HFFc6 (cell line): Measurements from ENCODE around the gene INTS6L. TPM values are rescaled to one million over a fixed set of nuclear protein-coding genes. Genes with fewer than 3 reads are reported as not detected.

Source experiments
- DNase-seq: peaks from one replicate; pipeline ENCODE4 v3.0.0-alpha.2; 2018
- H3K27ac Mint-ChIP-seq: 2 replicates; pipeline ENCODE4 v1.8.0; 2020; ENCODE audit warnings: mild to moderate bottlenecking, mixed read lengths
- H3K27me3 Mint-ChIP-seq: 2 replicates; pipeline ENCODE4 v1.8.0; 2021; ENCODE audit warnings: mild to moderate bottlenecking, moderate library complexity, mixed read lengths; ENCODE audit not compliant: insufficient read depth
- H3K36me3 Mint-ChIP-seq: 2 replicates; pipeline ENCODE4 v1.8.0; 2021; ENCODE audit warnings: low read depth, mixed read lengths
- H3K4me1 Mint-ChIP-seq: 2 replicates; pipeline ENCODE4 v1.8.0; 2020; ENCODE audit warnings: low read depth, mixed read lengths
- H3K4me3 Mint-ChIP-seq: 2 replicates; pipeline ENCODE4 v1.8.0; 2020; ENCODE audit warnings: mild to moderate bottlenecking, moderate library complexity, mixed read lengths
- H3K9me3 Mint-ChIP-seq: 2 replicates; pipeline ENCODE4 v1.8.0; 2020; ENCODE audit warnings: mild to moderate bottlenecking, mixed read lengths
- CTCF ChIP-seq: fragments of 200-600 bp; sonication (generic); IDR thresholded peaks from 2 replicates; pipeline ENCODE4 v1.5.0; 2021; ENCODE audit warnings: antibody characterized with exemption, mild to moderate bottlenecking
- total RNA-seq, 6 experiments: library from RNA; stranded (reverse); fragmentation: NEBNext Ultra II Directional; extraction: Animal tissue kit (Norgen Biotek cat#: 25700); gene quantifications; 2 replicates in 1 of 6; 3 replicates in 5 of 6; pipeline ENCODE4 v1.2.3, GENCODE V29; 2021

INTS6L gene
- total RNA-seq, 6 experiments from 2014 or later = 1.3 to 2.0 (median 1.8) TPM

- Mint-ChIP-seq H3K4me3 (no peak overlapping the region), H3K9me3 (no peaks in the 10 kb centered on the region), H3K36me3 (no peaks in the 10 kb centered on the region), H3K27me3 (no peaks in the 10 kb centered on the region; the same call in 1 of the 2 replicates), H3K27ac (no peak overlapping the region), H3K4me1 (no peaks in the 10 kb centered on the region)
- DNase-seq = no peak
- peak; percentile 47; the same call in 1 of the 2 replicates for TF ChIP-seq CTCF
These were observed 23.5 kb downstream of the INTS6L start for GRCh38 chrX:135543924-135544323.

- Mint-ChIP-seq H3K4me3 (no peak overlapping the region), H3K36me3 (no peaks in the 10 kb centered on the region), H3K9me3 (no peaks in the 10 kb centered on the region), H3K27ac (no peak overlapping the region), H3K27me3 (no peaks in the 10 kb centered on the region; the same call in 1 of the 2 replicates), H3K4me1 (no peaks in the 10 kb centered on the region)
- TF ChIP-seq CTCF = no peak
- no peak for DNase-seq
These were observed 24.0 kb downstream of the INTS6L start for GRCh38 chrX:135544338-135544948.

- H3K36me3 Mint-ChIP-seq = no peaks in the 10 kb centered on the region
- H3K9me3 Mint-ChIP-seq = no peaks in the 10 kb centered on the region
- no peak for TF ChIP-seq CTCF
- no peak overlapping the region for H3K4me3 Mint-ChIP-seq
- H3K27me3 Mint-ChIP-seq = peaks cover 3% of the 10 kb centered on the region
- H3K4me1 Mint-ChIP-seq = no peaks in the 10 kb centered on the region
- no peak overlapping the region for H3K27ac Mint-ChIP-seq
- DNase-seq = no peak
These were observed 27.3 kb downstream of the INTS6L start for GRCh38 chrX:135547767-135548166.

GRCh38 chrX:135549519-135549918, 29.1 kb downstream of the INTS6L start:
- Mint-ChIP-seq H3K4me3 (no peak overlapping the region), H3K9me3 (no peaks in the 10 kb centered on the region), H3K27ac (no peak overlapping the region), H3K36me3 (no peaks in the 10 kb centered on the region), H3K4me1 (no peaks in the 10 kb centered on the region), H3K27me3 (peaks cover 3% of the 10 kb centered on the region)
- TF ChIP-seq CTCF = no peak
- no peak for DNase-seq

- no peak for DNase-seq
- Mint-ChIP-seq H3K4me3 (no peak overlapping the region), H3K27ac (no peak overlapping the region), H3K27me3 (peaks cover 3% of the 10 kb centered on the region), H3K4me1 (no peaks in the 10 kb centered on the region), H3K9me3 (no peaks in the 10 kb centered on the region), H3K36me3 (no peaks in the 10 kb centered on the region)
- no peak for TF ChIP-seq CTCF
These were observed 35.6 kb downstream of the INTS6L start for GRCh38 chrX:135556055-135556454.
